Measurements from ENCODE around the gene PLPP4.

PLPP4 gene

DNA sequence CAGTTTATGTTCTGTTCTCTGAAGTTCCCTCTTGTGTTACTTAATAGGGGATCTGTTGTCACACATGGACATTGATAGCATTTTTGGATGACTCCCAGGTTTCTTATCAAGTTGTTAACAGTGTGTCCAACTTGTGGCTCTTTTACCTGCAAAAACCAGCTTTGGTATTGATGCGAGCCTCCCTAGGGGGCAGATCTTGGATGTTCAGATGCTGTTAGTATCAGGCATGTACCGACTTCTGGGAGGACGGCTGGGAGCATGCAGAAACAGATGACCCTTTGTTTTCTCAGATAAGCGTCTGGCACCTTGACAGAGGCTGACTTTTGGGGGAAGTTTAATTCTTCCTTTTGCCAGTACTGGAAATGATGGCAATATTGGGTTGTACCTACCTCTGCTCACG, 2.2 kb downstream of the PLPP4 start:
- Histone ChIP-seq H3K4me3 (ENCODE audit: low read depth in 1 of 2, low read length in 1 of 2) (no peak overlapping the region), H3K36me3 (no peaks in the 10 kb centered on the region), H3K27ac (no peak overlapping the region), H3K9me3 (no peaks in the 10 kb centered on the region), H3K4me1 (ENCODE audit: control insufficient read depth in 1 of 2, insufficient read depth in 1 of 2, low read depth in 1 of 2, low read length in 1 of 2) (no peaks in the 10 kb centered on the region), H3K27me3 (peaks cover 63% of the 10 kb centered on the region)
- TF ChIP-seq, protein P1, sequence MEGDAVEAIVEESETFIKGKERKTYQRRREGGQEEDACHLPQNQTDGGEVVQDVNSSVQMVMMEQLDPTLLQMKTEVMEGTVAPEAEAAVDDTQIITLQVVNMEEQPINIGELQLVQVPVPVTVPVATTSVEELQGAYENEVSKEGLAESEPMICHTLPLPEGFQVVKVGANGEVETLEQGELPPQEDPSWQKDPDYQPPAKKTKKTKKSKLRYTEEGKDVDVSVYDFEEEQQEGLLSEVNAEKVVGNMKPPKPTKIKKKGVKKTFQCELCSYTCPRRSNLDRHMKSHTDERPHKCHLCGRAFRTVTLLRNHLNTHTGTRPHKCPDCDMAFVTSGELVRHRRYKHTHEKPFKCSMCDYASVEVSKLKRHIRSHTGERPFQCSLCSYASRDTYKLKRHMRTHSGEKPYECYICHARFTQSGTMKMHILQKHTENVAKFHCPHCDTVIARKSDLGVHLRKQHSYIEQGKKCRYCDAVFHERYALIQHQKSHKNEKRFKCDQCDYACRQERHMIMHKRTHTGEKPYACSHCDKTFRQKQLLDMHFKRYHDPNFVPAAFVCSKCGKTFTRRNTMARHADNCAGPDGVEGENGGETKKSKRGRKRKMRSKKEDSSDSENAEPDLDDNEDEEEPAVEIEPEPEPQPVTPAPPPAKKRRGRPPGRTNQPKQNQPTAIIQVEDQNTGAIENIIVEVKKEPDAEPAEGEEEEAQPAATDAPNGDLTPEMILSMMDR (IDR thresholded peaks at IDR 0.05) = no peak

DNA sequence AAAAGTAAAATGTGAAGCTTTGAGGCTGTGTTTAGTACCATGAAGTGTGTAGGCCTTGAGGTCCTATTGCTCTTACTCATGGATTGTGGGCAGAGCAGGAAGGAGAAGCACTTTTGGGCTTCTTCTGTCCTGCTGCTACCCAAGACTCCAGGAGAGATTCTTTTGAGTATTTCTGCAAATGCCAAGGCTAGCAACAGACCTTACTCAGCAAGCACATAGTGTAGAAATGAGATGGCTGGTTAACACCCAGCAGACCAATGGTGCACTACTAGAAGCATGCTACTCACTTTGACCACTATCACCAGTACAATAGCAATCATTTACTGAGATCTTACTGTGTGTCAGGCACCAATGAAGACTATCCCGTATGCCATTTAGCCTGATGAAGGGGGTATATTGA, 3.2 kb downstream of the PLPP4 start:
- Histone ChIP-seq H3K27ac (no peak overlapping the region), H3K4me3 (ENCODE audit: low read depth in 1 of 2, low read length in 1 of 2) (no peak overlapping the region), H3K4me1 (ENCODE audit: control insufficient read depth in 1 of 2, insufficient read depth in 1 of 2, low read depth in 1 of 2, low read length in 1 of 2) (no peaks in the 10 kb centered on the region)

GRCh38 chr10:120460776-120461175, 3.7 kb downstream of the PLPP4 start:
- H3K4me3 ChIP-seq (ENCODE audit: low read depth in 1 of 2, low read length in 1 of 2) = no peak overlapping the region
- no peaks in the 10 kb centered on the region for H3K4me1 ChIP-seq (ENCODE audit: control insufficient read depth in 1 of 2, insufficient read depth in 1 of 2, low read depth in 1 of 2, low read length in 1 of 2)
- TF ChIP-seq, protein P1 (IDR thresholded peaks at IDR 0.05) = no peak
- H3K27ac ChIP-seq = no peak overlapping the region
- H3K36me3 ChIP-seq = no peaks in the 10 kb centered on the region
- H3K27me3 ChIP-seq = peaks cover 49% of the 10 kb centered on the region
- no peaks in the 10 kb centered on the region for H3K9me3 ChIP-seq

More for the DNA sequence above, 3.2 kb downstream of the PLPP4 start:
- Histone ChIP-seq H3K27me3 (peaks cover 55% of the 10 kb centered on the region), H3K9me3 (no peaks in the 10 kb centered on the region), H3K36me3 (no peaks in the 10 kb centered on the region)
- TF ChIP-seq, protein P1 (IDR thresholded peaks at IDR 0.05) = no peak

DNA sequence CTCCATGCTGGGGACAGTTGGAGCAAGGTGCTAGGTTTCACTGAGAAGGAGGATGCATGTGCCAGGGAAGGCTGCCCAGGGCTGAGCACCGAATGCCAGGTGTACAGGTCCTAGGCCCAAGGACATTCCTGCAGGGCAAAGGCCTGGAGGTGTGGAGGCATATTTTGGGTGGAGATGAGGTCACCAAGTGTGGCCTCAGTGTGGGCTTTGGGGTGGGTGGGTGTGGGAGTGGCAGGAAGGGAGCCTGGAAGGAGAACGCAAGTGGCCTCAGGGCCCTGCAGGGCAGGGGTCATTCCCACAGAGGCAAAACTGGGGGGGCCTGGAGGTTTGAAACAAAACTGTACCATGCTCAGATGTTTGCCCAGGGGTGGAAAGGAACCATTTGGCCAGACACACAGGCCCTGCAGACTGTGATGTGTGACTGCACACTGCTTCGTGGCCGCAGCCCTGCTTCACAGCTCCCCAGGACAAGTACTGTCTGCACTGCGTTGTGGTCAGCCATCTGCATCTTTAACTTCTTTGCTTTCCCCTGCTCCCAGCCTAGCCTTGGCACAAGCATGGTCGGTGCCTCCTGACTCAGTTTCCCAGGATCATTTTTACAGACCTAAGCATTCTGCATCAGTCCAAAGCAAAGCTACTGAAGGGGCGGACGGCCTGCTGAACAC, 5.1 kb downstream of the PLPP4 start:
- TF ChIP-seq, protein P1 (IDR thresholded peaks at IDR 0.05) = no peak
- Histone ChIP-seq H3K27ac (no peak overlapping the region), H3K9me3 (no peaks in the 10 kb centered on the region), H3K4me1 (ENCODE audit: control insufficient read depth in 1 of 2, insufficient read depth in 1 of 2, low read depth in 1 of 2, low read length in 1 of 2) (no peaks in the 10 kb centered on the region), H3K36me3 (no peaks in the 10 kb centered on the region), H3K27me3 (peaks cover 35% of the 10 kb centered on the region), H3K4me3 (ENCODE audit: low read depth in 1 of 2, low read length in 1 of 2) (no peak overlapping the region)

- no peaks in the 10 kb centered on the region for H3K36me3 ChIP-seq
- no peaks in the 10 kb centered on the region for H3K4me1 ChIP-seq (ENCODE audit: control insufficient read depth in 1 of 2, insufficient read depth in 1 of 2, low read depth in 1 of 2, low read length in 1 of 2)
- TF ChIP-seq, protein P1 (IDR thresholded peaks at IDR 0.05) = no peak
- H3K27ac ChIP-seq = no peak overlapping the region
- no peak overlapping the region for H3K4me3 ChIP-seq (ENCODE audit: low read depth in 1 of 2, low read length in 1 of 2)
- peaks cover 5% of the 10 kb centered on the region for H3K27me3 ChIP-seq
- H3K9me3 ChIP-seq = no peaks in the 10 kb centered on the region
These were observed 8.1 kb downstream of the PLPP4 start for GRCh38 chr10:120465138-120465537.
